NCI-H69 (cell line): ENCODE measurements around the gene PCP4.

Experiments used
- DNase-seq: peaks from one replicate; lab custom pipeline; 2025; lab: John Stamatoyannopoulos, UW

The PCP4 gene

DNA sequence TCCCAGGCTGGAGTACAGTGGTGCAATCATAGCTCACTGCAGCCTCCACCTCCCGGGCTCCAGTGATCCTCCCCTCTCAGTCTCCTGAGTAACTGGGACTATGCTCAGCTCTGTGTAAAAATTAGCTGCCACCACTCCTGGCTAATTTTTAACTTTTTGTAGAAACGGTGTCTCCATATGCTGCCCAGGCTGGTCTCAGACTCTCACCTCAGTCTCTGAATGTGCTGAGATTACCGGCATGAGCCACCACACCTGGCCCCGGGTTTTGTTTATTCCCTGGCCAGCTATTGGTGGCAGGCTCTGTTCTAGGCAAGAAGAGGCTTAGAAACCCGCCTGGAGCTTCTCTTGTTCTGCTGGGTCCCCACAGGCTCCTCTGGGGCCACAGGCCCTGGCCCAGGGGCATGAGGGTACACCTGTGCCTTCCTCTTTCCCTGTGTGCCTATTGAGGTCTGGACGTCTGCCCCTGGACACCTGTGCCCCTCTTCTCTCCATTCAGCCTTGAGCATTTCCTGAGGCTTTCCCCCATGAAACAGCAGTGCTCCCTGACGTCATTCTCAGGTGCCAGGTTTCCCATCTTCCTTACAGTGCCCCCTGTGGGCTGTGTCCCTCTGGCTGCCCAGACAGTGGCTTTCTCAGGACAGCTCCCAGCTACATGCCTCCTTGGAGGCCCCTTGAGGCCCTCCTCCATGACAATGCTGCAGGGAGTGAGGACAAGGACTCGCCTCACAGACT is 57.5 kb downstream of the PCP4 start:
- DNase-seq = peak; percentile 14

DNA sequence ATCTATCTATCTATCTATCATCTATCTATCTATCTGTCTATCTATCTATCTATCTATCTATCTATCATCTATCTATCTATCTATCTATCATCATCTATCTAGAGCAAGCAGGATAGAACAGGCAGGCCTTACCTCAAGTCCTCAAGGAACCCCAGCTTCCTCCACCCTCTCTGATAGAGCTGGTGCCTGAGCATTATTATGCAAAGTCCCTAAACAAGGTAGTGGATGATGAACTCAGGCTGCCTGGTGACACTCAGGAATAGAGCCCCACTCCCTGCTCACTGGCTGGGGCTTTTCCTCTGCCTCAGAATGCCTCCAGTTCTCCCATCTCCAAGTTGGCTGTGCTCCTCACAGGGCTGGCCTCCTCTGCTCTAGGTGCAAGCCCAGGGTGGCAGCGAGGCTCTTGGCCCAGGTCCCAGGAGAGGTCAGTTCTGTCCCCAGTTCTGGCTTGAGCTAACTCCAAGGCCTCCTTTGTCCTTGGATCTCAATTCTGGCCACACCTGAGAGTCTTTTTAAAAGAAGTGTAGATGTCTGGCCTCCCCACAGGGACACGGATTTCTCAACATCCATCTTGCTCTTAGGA is 60.2 kb downstream of the PCP4 start:
- no peak for DNase-seq

DNA sequence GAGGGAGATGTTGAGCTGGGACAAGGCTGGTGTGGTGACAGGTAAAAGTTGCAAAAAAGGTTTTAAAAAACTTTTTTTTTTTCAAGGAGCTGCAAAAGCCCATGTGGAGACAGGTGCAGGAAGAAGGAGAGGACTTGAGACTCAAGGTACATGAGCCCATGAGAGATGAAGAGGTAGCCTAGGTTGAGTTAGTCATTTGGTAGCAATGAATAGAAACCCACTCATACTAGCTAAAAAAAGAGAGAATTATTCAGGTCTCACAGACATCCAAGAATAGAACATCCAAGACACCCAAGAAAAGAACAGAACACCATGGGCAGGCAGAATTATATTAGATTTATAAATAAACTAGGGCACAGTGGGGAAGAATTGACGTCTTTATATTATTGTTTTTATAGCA is 65.1 kb downstream of the PCP4 start:
- DNase-seq = no peak

- DNase-seq = no peak
These were observed 67.7 kb downstream of the PCP4 start for GRCh38 chr21:39934895-39935294.

GRCh38 chr21:39935716-39936115 is 68.5 kb downstream of the PCP4 start:
- DNase-seq = no peak

DNA sequence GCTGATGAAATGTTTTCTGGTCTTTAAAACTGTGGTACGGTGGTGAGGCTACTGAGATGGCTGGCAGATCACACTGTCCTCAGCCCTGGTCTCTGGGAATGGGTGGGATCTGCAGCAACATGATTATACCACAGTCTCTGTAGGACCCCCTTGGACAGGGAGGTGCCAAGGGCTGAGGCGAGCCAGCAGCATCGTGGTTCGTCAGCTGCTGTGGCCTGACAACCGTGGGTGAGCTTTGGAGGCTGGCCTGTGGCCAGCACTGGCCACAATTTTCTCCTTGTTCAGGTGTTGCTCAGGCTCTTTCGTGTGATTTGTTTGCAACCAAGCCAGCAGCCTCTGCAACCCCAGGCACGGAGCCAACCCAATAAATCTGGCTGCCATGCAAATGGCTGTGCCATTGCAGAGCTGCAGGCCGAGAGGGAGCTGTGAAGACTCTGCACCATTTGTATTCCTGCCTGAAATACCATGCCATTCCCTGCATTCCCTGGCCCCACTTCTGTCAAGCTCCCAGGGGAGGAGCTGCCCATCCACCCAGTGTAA is 70.9 kb downstream of the PCP4 start:
- DNase-seq = peak; percentile 87

GRCh38 chr21:39946199-39946598 is 79.0 kb downstream of the PCP4 start:
- no peak for DNase-seq

DNA sequence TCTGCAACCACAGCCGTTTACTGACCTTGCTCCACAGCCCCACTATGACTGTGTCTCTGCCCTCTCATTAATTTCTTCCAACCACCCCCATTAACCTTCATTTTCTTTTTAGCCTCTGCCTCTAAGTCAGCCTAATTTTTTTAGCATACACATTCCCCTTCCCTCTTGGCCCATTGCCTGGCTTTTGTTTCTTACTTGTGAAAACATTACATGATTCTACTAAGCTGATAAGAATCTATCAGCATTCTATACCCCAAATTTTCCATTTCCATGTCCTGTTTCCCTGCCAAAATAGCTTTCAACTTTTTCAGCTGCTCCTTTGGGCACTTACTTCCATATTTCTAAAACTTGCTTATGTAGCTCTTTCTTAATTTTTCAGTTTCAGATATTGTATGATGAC is 79.8 kb downstream of the PCP4 start:
- DNase-seq = no peak

GRCh38 chr21:39951183-39952101 is 84.2 kb downstream of the PCP4 start:
- DNase-seq = no peak

DNA sequence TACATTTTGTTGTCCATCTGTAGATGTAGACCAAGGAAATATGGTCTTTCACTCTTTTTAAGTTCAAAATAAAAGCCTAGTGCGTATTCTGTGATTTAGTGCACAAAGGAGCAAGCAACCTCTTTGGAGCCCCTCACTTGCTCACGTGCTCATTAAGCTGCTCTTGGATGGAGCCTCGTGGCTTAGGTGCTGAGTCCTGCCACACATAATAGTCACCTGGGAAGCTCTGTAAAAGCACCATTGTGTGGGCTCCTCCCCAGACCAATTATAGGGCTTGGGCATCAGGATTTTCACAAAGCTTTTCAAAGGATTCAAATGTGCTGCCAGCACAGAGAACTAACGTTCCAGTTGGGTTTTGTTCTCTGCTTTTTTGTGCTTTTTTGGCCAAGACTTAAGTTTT is 85.0 kb downstream of the PCP4 start:
- DNase-seq = peak; percentile 80

GRCh38 chr21:39954570-39954969 is 87.3 kb downstream of the PCP4 start:
- no peak for DNase-seq

GRCh38 chr21:39955326-39955725 is 88.1 kb downstream of the PCP4 start:
- no peak for DNase-seq

GRCh38 chr21:39956586-39956985 is 89.3 kb downstream of the PCP4 start:
- no peak for DNase-seq

GRCh38 chr21:39958731-39959130 is 91.5 kb downstream of the PCP4 start:
- DNase-seq = no peak

GRCh38 chr21:39961251-39961650 is 94.0 kb downstream of the PCP4 start:
- DNase-seq = no peak

- DNase-seq = no peak
These were observed 97.8 kb downstream of the PCP4 start for GRCh38 chr21:39965026-39965425.

- no peak for DNase-seq
These were observed 99.5 kb downstream of the PCP4 start for GRCh38 chr21:39966786-39967185.

- no peak for DNase-seq
These were observed 100.8 kb downstream of the PCP4 start for GRCh38 chr21:39968010-39968409.

GRCh38 chr21:39969691-39970364 is 102.6 kb downstream of the PCP4 start:
- no peak for DNase-seq

DNA sequence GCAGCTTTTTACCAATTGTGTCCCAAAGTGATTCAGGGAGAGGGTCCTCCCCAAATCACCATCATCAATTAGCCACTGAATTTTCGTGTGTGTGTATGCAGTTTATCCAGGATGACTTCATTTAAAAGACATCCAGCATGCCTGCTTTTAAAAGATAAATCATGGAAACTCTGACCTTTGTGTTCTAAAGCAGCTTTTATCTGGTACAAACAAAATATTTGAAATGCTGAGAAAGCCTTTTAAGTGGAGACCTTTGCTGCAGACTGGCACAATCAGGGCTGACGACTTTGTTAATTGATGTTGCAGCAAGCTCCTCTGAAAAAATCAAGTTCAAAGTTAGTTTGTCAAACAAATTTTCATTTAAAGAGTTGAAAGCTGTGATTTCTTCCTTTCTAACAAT is 104.7 kb downstream of the PCP4 start:
- DNase-seq = no peak

GRCh38 chr21:39972471-39972870 is 105.2 kb downstream of the PCP4 start:
- DNase-seq = no peak
